Neural progenitor cell (in vitro differentiated cells): ENCODE measurements around the gene CPLX1.
"Not testable (repeated sequence)": the region's sequence is repeated elsewhere in the genome, so short reads cannot be mapped to it uniquely, and the experiment has no call there.

Source experiments
- EZH2 ChIP-seq: fragments of 200-600 bp; sonication (generic); IDR thresholded peaks from 2 replicates; pipeline ENCODE4 v1.6.1; 2017; ENCODE audit warnings: antibody characterized with exemption, mild to moderate bottlenecking, moderate library complexity
- TF ChIP-seq, protein P1 (sequence below): fragments of 200-600 bp; sonication (generic); IDR thresholded peaks from 2 replicates; pipeline ENCODE4 v1.5.1; 2017; ENCODE audit warnings: antibody characterized with exemption, mild to moderate bottlenecking

DNA sequence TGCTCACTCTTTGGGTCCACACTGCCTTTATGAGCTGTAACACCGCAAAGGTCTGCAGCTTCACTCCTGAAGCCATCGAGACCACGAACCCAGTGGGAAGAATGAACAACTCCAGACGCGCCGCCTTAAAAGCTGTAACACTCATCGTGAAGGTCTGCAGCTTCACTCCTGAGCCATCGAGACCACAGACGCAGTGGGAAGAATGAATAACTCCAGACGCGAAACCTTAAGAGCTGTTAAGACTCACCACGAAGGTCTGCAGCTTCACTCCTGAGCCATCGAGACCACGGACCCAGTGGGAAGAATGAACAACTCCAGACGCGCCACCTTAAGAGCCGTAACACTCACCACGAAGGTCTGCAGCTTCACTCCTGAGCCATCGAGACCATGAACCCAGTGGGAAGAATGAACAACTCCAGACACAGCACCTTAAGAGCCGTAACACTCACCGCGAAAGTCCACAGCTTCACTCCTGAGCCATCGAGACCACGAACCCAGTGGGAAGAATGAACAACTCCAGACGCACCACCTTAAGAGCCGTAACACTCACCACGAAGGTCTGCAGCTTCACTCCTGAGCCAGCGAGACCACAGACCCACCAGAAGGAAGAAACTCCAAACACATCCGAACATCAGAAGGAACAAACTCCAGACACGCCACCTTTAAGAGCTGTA, 51.4 kb downstream of the CPLX1 start:
- TF ChIP-seq, protein P1, sequence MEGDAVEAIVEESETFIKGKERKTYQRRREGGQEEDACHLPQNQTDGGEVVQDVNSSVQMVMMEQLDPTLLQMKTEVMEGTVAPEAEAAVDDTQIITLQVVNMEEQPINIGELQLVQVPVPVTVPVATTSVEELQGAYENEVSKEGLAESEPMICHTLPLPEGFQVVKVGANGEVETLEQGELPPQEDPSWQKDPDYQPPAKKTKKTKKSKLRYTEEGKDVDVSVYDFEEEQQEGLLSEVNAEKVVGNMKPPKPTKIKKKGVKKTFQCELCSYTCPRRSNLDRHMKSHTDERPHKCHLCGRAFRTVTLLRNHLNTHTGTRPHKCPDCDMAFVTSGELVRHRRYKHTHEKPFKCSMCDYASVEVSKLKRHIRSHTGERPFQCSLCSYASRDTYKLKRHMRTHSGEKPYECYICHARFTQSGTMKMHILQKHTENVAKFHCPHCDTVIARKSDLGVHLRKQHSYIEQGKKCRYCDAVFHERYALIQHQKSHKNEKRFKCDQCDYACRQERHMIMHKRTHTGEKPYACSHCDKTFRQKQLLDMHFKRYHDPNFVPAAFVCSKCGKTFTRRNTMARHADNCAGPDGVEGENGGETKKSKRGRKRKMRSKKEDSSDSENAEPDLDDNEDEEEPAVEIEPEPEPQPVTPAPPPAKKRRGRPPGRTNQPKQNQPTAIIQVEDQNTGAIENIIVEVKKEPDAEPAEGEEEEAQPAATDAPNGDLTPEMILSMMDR: not testable (repeated sequence)
- not testable (repeated sequence) for TF ChIP-seq EZH2
